ENCODE measurements around the gene SHISA2. TPM values are rescaled to one million over a fixed set of nuclear protein-coding genes. Genes with fewer than 3 reads are reported as not detected.
A peak's percentile ranks its signal among the peaks of the same experiment; 100 is the strongest.

SHISA2 gene
- polyA plus RNA-seq, 2 of the 4 experiments (the other 2 are of a cell fraction) = not detected

DNA sequence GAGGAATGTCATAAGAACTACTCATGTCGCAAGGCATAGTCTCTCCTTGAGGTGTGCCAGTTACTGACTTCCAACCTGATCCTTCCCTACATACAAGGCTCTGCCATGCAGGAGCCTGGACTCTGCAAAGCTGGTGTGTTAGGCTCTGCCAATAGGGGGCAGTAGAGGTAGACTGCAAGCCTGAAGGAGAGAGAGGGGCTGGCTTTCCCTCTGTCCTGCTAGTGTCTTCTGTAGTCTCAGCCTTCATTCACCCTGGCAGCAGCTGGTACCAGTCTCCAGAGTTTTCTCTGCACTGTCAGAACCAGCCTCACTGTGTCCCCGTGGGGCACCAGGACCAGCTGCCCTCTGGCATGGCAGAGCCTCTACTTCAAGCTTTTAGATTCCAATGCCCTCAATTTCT lies 14.5 kb downstream of the SHISA2 start:
- no peak overlapping the region for H3K4me3 ChIP-seq
- POLR2A ChIA-PET = no interaction called here
- CTCF ChIA-PET = interaction anchor here (0.5 to 1.0 kb wide), 3 partner anchors 11 to 753 kb away, joined by 3 read pairs; no protein-coding TSS in a partner anchor
- no peaks in the 10 kb centered on the region for H3K4me1 ChIP-seq
- H3K9me3 ChIP-seq = no peaks in the 10 kb centered on the region
- 0% methylated on average over 2 of the region's 2 CpGs for WGBS (ENCODE audit: missing lambda C conversion rate)
- no peak overlapping the region for H3K4me2 ChIP-seq
- peak in 1 of 2 experiments; percentile 60; a peak in 3 of 6 replicates for ATAC-seq
- no peak overlapping the region for H3K27ac ChIP-seq
- peak in 1 of 2 experiments; percentile 19 for DNase-seq (ENCODE audit: low read depth in 1 of 2, low spot score in 1 of 2)
- no peak for FAIRE-seq
- TF ChIP-seq POLR2AphosphoS2 (conservative IDR thresholded peaks at IDR 0.05; ENCODE audit: low read length) (no peak), NPAS2 (CRISPR knock-in tag; IDR thresholded peaks at IDR 0.05; ENCODE audit: borderline replicate concordance) (no peak)
- TF ChIP-seq, protein P1, sequence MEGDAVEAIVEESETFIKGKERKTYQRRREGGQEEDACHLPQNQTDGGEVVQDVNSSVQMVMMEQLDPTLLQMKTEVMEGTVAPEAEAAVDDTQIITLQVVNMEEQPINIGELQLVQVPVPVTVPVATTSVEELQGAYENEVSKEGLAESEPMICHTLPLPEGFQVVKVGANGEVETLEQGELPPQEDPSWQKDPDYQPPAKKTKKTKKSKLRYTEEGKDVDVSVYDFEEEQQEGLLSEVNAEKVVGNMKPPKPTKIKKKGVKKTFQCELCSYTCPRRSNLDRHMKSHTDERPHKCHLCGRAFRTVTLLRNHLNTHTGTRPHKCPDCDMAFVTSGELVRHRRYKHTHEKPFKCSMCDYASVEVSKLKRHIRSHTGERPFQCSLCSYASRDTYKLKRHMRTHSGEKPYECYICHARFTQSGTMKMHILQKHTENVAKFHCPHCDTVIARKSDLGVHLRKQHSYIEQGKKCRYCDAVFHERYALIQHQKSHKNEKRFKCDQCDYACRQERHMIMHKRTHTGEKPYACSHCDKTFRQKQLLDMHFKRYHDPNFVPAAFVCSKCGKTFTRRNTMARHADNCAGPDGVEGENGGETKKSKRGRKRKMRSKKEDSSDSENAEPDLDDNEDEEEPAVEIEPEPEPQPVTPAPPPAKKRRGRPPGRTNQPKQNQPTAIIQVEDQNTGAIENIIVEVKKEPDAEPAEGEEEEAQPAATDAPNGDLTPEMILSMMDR (IDR thresholded peaks at IDR 0.05) = peak; percentile 11; the same call in 1 of the 3 replicates

DNA sequence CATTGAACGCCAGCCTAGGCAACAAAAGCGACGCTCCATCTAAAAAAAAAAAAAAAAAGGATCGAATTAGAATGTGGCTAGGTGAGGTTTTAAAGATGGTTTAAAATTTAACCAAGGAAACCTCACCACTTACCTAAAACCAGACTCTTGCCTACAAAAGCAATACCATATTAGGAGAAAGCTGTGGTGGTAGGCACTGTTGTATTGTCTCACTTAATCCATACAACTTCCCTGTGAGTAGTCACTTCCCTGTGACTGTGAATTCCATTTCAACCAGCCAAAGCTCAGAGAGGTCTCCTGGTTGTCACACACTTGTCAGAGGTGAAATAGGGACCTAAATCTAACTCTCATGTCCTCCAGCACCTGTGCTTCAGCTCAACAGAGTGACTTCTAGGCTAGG lies 15.4 kb downstream of the SHISA2 start:
- POLR2A ChIA-PET = no interaction called here
- FAIRE-seq = no peak

DNA sequence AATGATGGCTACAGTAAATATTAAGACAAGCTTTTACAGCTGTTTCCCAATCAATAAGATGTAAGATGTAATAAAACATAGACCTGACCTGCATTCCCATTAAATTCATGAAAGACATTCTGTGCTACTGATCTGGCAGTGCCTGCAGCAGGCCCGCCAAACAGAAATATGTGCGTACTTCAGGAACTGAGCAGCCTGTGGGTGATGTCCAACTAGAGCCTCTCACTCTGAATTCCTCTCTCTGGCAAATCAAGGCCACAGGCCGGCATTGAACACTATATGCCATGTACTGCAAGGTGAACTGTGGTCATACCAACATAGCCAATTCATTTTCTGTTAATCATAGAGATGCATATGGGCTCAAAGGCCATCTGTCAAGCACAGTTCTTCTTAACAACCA lies 17.8 kb downstream of the SHISA2 start:
- H3K4me2 ChIP-seq = no peak overlapping the region
- CTCF ChIA-PET = no interaction called here
- no peak overlapping the region for H3K4me3 ChIP-seq
- WGBS (ENCODE audit: missing lambda C conversion rate) = 33% methylated on average over 3 of the region's 3 CpGs
- no peaks in the 10 kb centered on the region for H3K4me1 ChIP-seq
- POLR2A ChIA-PET = no interaction called here
- H3K9me3 ChIP-seq = no peaks in the 10 kb centered on the region
- DNase-seq (ENCODE audit: low read depth in 1 of 2, low spot score in 1 of 2) (no peak), FAIRE-seq (no peak), ATAC-seq (no peak)
- no peak overlapping the region for H3K27ac ChIP-seq
- TF ChIP-seq CHD2 (IDR thresholded peaks at IDR 0.05; ENCODE audit: low read length, partially characterized antibody) (no peak), CBX2 (IDR thresholded peaks at IDR 0.05; ENCODE audit: borderline replicate concordance, low read depth) (no peak), ESRRA (IDR thresholded peaks at IDR 0.05; ENCODE audit: borderline replicate concordance, low read length) (no peak), ZFP36 (IDR thresholded peaks at IDR 0.05; ENCODE audit: borderline replicate concordance, partially characterized antibody) (no peak), MYC (IDR thresholded peaks at IDR 0.05; ENCODE audit: borderline replicate concordance, low read length) (no peak), ZSCAN20 (CRISPR knock-in tag; IDR thresholded peaks at IDR 0.05) (no peak), NFE2L2 (conservative IDR thresholded peaks at IDR 0.05; ENCODE audit: low read length) (no peak), ZC3H11A (IDR thresholded peaks at IDR 0.05) (no peak), HOXB5 (CRISPR knock-in tag; IDR thresholded peaks at IDR 0.05) (no peak), MAZ (IDR thresholded peaks at IDR 0.05; ENCODE audit: borderline replicate concordance, low read depth, low read length) (no peak), CHD4 (IDR thresholded peaks at IDR 0.05; ENCODE audit: borderline replicate concordance) (no peak), ZNF302 (CRISPR knock-in tag; IDR thresholded peaks at IDR 0.05) (no peak), FOSB (CRISPR knock-in tag; IDR thresholded peaks at IDR 0.05) (no peak), EHF (CRISPR knock-in tag; IDR thresholded peaks at IDR 0.05) (no peak), RNF2 (IDR thresholded peaks at IDR 0.05; ENCODE audit: borderline replicate concordance, low read depth) (no peak)
- TF ChIP-seq, protein P2, sequence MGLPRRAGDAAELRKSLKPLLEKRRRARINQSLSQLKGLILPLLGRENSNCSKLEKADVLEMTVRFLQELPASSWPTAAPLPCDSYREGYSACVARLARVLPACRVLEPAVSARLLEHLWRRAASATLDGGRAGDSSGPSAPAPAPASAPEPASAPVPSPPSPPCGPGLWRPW (IDR thresholded peaks at IDR 0.05) = no peak
- TF ChIP-seq, protein P3, sequence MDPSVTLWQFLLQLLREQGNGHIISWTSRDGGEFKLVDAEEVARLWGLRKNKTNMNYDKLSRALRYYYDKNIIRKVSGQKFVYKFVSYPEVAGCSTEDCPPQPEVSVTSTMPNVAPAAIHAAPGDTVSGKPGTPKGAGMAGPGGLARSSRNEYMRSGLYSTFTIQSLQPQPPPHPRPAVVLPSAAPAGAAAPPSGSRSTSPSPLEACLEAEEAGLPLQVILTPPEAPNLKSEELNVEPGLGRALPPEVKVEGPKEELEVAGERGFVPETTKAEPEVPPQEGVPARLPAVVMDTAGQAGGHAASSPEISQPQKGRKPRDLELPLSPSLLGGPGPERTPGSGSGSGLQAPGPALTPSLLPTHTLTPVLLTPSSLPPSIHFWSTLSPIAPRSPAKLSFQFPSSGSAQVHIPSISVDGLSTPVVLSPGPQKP (IDR thresholded peaks at IDR 0.05; ENCODE audit: low read depth, low read length) = no peak

More for the DNA sequence above, 15.4 kb downstream of the SHISA2 start:
- 4% methylated on average over 4 of the region's 4 CpGs for WGBS (ENCODE audit: missing lambda C conversion rate)
- no peak for ATAC-seq
- H3K27ac ChIP-seq = no peak overlapping the region
- H3K4me3 ChIP-seq = no peak overlapping the region
- CTCF ChIA-PET = no interaction called here
- no peaks in the 10 kb centered on the region for H3K4me1 ChIP-seq
- no peaks in the 10 kb centered on the region for H3K9me3 ChIP-seq
- TF ChIP-seq NR3C1 (IDR thresholded peaks at IDR 0.05) (no peak), CHD2 (IDR thresholded peaks at IDR 0.05; ENCODE audit: low read length, partially characterized antibody) (no peak), ZC3H11A (IDR thresholded peaks at IDR 0.05) (no peak), KDM5A (IDR thresholded peaks at IDR 0.05) (no peak), HOXB5 (CRISPR knock-in tag; IDR thresholded peaks at IDR 0.05) (no peak), POLR2AphosphoS2 (conservative IDR thresholded peaks at IDR 0.05; ENCODE audit: low read length) (no peak), ZNF302 (CRISPR knock-in tag; IDR thresholded peaks at IDR 0.05) (no peak), HEYL (CRISPR knock-in tag; IDR thresholded peaks at IDR 0.05) (no peak), FOXS1 (CRISPR knock-in tag; IDR thresholded peaks at IDR 0.05) (no peak), TFCP2L1 (CRISPR knock-in tag; IDR thresholded peaks at IDR 0.05) (no peak), KDM1A (IDR thresholded peaks at IDR 0.05; ENCODE audit: low read depth) (no peak), HOXA7 (CRISPR knock-in tag; IDR thresholded peaks at IDR 0.05) (no peak), MAZ (IDR thresholded peaks at IDR 0.05; ENCODE audit: borderline replicate concordance, low read depth, low read length) (no peak), ESRRA (IDR thresholded peaks at IDR 0.05; ENCODE audit: borderline replicate concordance, low read length) (no peak), EP300 (IDR thresholded peaks at IDR 0.05) (no peak), SREBF2 (IDR thresholded peaks at IDR 0.05) (no peak)
- TF ChIP-seq, protein P4, sequence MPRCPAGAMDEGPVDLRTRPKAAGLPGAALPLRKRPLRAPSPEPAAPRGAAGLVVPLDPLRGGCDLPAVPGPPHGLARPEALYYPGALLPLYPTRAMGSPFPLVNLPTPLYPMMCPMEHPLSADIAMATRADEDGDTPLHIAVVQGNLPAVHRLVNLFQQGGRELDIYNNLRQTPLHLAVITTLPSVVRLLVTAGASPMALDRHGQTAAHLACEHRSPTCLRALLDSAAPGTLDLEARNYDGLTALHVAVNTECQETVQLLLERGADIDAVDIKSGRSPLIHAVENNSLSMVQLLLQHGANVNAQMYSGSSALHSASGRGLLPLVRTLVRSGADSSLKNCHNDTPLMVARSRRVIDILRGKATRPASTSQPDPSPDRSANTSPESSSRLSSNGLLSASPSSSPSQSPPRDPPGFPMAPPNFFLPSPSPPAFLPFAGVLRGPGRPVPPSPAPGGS (IDR thresholded peaks at IDR 0.05) = no peak
- TF ChIP-seq, protein P3 (IDR thresholded peaks at IDR 0.05; ENCODE audit: low read depth, low read length) = no peak
- H3K4me2 ChIP-seq = no peak overlapping the region
- DNase-seq (ENCODE audit: low read depth in 1 of 2, low spot score in 1 of 2) = no peak
